ENCODE measurements around the gene GDI2. TPM values are rescaled to one million over a fixed set of nuclear protein-coding genes. Genes with fewer than 3 reads are reported as not detected.

The GDI2 gene
- total and polyA plus RNA-seq, 2 of the 13 experiments (the other 11 are each of a cell fraction or from before 2014, with no cell fraction given) = 153 to 477 TPM

GRCh38 chr10:5855979-5856700 lies 42.9 kb upstream of the GDI2 start (continued):
- TF ChIP-seq FOXA3 (CRISPR knock-in tag; IDR thresholded peaks at IDR 0.05) (no peak), NR2C2 (CRISPR knock-in tag; IDR thresholded peaks at IDR 0.05; ENCODE audit: borderline replicate concordance) (peak; percentile 45; the same call in 1 of the 2 replicates), ZBTB38 (CRISPR knock-in tag; IDR thresholded peaks at IDR 0.05) (peak; percentile 66; the same call in 1 of the 2 replicates), SOX5 (CRISPR knock-in tag; IDR thresholded peaks at IDR 0.05; ENCODE audit: borderline replicate concordance) (no peak), ZFP37 (CRISPR knock-in tag; IDR thresholded peaks at IDR 0.05; ENCODE audit: borderline replicate concordance) (no peak), REXO4 (CRISPR knock-in tag; IDR thresholded peaks at IDR 0.05; ENCODE audit: borderline replicate concordance) (no peak), MTA1 (CRISPR knock-in tag; IDR thresholded peaks at IDR 0.05; ENCODE audit: borderline replicate concordance) (peak; percentile 67; the same call in 1 of the 2 replicates), ZBTB4 (CRISPR knock-in tag; IDR thresholded peaks at IDR 0.05; ENCODE audit: borderline replicate concordance) (no peak), RAD21 (CRISPR knock-in tag; IDR thresholded peaks at IDR 0.05) (no peak), ASH2L (IDR thresholded peaks at IDR 0.05; ENCODE audit: insufficient read length, low read depth, low read length) (no peak), GABPB1 (CRISPR knock-in tag; IDR thresholded peaks at IDR 0.05) (no peak), POGZ (CRISPR knock-in tag; IDR thresholded peaks at IDR 0.05) (no peak; the same call in 1 of the 2 replicates), POLR2A (IDR thresholded peaks at IDR 0.05; ENCODE audit: insufficient read depth in 1 of 2, low read depth in 2 of 2, low read length in 2 of 2) (no peak), ZC3H13 (CRISPR knock-in tag; IDR thresholded peaks at IDR 0.05) (no peak), KDM4B (CRISPR knock-in tag; IDR thresholded peaks at IDR 0.05) (no peak), MLLT10 (CRISPR knock-in tag; IDR thresholded peaks at IDR 0.05) (no peak), RBFOX2 (IDR thresholded peaks at IDR 0.05; ENCODE audit: low read depth, low read length) (no peak), ZFY (CRISPR knock-in tag; IDR thresholded peaks at IDR 0.05) (no peak), ZSCAN25 (CRISPR knock-in tag; IDR thresholded peaks at IDR 0.05) (no peak), MYC (CRISPR knock-in tag; IDR thresholded peaks at IDR 0.05; ENCODE audit: borderline replicate concordance) (no peak), JARID2 (CRISPR knock-in tag; IDR thresholded peaks at IDR 0.05; ENCODE audit: insufficient replicate concordance) (no peak)
- TF ChIP-seq, protein P1, sequence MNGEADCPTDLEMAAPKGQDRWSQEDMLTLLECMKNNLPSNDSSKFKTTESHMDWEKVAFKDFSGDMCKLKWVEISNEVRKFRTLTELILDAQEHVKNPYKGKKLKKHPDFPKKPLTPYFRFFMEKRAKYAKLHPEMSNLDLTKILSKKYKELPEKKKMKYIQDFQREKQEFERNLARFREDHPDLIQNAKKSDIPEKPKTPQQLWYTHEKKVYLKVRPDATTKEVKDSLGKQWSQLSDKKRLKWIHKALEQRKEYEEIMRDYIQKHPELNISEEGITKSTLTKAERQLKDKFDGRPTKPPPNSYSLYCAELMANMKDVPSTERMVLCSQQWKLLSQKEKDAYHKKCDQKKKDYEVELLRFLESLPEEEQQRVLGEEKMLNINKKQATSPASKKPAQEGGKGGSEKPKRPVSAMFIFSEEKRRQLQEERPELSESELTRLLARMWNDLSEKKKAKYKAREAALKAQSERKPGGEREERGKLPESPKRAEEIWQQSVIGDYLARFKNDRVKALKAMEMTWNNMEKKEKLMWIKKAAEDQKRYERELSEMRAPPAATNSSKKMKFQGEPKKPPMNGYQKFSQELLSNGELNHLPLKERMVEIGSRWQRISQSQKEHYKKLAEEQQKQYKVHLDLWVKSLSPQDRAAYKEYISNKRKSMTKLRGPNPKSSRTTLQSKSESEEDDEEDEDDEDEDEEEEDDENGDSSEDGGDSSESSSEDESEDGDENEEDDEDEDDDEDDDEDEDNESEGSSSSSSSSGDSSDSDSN (CRISPR knock-in tag; IDR thresholded peaks at IDR 0.05) = no peak
- TF ChIP-seq, protein P2, sequence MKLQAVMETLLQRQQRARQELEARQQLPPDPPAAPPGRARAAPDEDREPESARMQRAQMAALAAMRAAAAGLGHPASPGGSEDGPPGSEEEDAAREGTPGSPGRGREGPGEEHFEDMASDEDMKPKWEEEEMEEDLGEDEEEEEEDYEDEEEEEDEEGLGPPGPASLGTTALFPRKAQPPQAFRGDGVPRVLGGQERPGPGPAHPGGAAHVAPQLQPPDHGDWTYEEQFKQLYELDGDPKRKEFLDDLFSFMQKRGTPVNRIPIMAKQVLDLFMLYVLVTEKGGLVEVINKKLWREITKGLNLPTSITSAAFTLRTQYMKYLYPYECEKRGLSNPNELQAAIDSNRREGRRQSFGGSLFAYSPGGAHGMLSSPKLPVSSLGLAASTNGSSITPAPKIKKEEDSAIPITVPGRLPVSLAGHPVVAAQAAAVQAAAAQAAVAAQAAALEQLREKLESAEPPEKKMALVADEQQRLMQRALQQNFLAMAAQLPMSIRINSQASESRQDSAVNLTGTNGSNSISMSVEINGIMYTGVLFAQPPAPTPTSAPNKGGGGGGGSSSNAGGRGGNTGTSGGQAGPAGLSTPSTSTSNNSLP (IDR thresholded peaks at IDR 0.05; ENCODE audit: low read depth, low read length) = no peak
